ENCODE measurements around the gene C19orf12.

The C19orf12 gene

GRCh38 chr19:29682236-29682895, 32.7 kb downstream of the C19orf12 start:
- no peak for ATAC-seq
- TF ChIP-seq CREB5 (CRISPR knock-in tag; IDR thresholded peaks at IDR 0.05; ENCODE audit: low read depth), result no peak
- no peak for TF ChIP-seq PATZ1 (CRISPR knock-in tag; IDR thresholded peaks at IDR 0.05; ENCODE audit: borderline replicate concordance)
- TF ChIP-seq POU6F1 (CRISPR knock-in tag; IDR thresholded peaks at IDR 0.05; ENCODE audit: borderline replicate concordance, low read depth), result no peak
- TF ChIP-seq BACH2 (CRISPR knock-in tag; IDR thresholded peaks at IDR 0.05; ENCODE audit: borderline replicate concordance), result no peak
- no peak for TF ChIP-seq ZNF8 (CRISPR knock-in tag; IDR thresholded peaks at IDR 0.05)
- no peak for TF ChIP-seq OSR1 (CRISPR knock-in tag; IDR thresholded peaks at IDR 0.05)
- TF ChIP-seq RARB (CRISPR knock-in tag; IDR thresholded peaks at IDR 0.05), result no peak

GRCh38 chr19:29681422-29682235, 33.4 kb downstream of the C19orf12 start:
- ATAC-seq, result no peak
- TF ChIP-seq GLIS3 (CRISPR knock-in tag; IDR thresholded peaks at IDR 0.05), result no peak
- no peak for TF ChIP-seq CREB5 (CRISPR knock-in tag; IDR thresholded peaks at IDR 0.05; ENCODE audit: low read depth)
- no peak for TF ChIP-seq ESRRG (CRISPR knock-in tag; IDR thresholded peaks at IDR 0.05)
- no peak for TF ChIP-seq TOX (CRISPR knock-in tag; IDR thresholded peaks at IDR 0.05; ENCODE audit: borderline replicate concordance)
- TF ChIP-seq ARNTL (CRISPR knock-in tag; IDR thresholded peaks at IDR 0.05; ENCODE audit: borderline replicate concordance, low read depth), result no peak
- no peak for TF ChIP-seq RARB (CRISPR knock-in tag; IDR thresholded peaks at IDR 0.05)
- TF ChIP-seq POU6F1 (CRISPR knock-in tag; IDR thresholded peaks at IDR 0.05; ENCODE audit: borderline replicate concordance, low read depth), result no peak
- no peak for TF ChIP-seq TCF4 (CRISPR knock-in tag; IDR thresholded peaks at IDR 0.05; ENCODE audit: borderline replicate concordance)
- no peak for TF ChIP-seq ZFP3 (CRISPR knock-in tag; IDR thresholded peaks at IDR 0.05)
- TF ChIP-seq ZNF565 (CRISPR knock-in tag; conservative IDR thresholded peaks at IDR 0.05; ENCODE audit: low read depth), result no peak
- TF ChIP-seq ZNF70 (CRISPR knock-in tag; IDR thresholded peaks at IDR 0.05), result no peak
- no peak for TF ChIP-seq ZNF8 (CRISPR knock-in tag; IDR thresholded peaks at IDR 0.05)
- TF ChIP-seq ISL1 (CRISPR knock-in tag; IDR thresholded peaks at IDR 0.05), result no peak
- TF ChIP-seq TSHZ2 (CRISPR knock-in tag; IDR thresholded peaks at IDR 0.05), result no peak
- no peak for TF ChIP-seq ZC3H10 (CRISPR knock-in tag; IDR thresholded peaks at IDR 0.05)
- no peak for TF ChIP-seq BACH2 (CRISPR knock-in tag; IDR thresholded peaks at IDR 0.05; ENCODE audit: borderline replicate concordance)
- TF ChIP-seq PPARA (CRISPR knock-in tag; IDR thresholded peaks at IDR 0.05; ENCODE audit: borderline replicate concordance), result no peak
- TF ChIP-seq OSR1 (CRISPR knock-in tag; IDR thresholded peaks at IDR 0.05), result no peak
- TF ChIP-seq ZFP30 (CRISPR knock-in tag; IDR thresholded peaks at IDR 0.05), result no peak

All from SK-N-SH treated with all-trans-retinoic acid at 6 μM for 48 hours (cell line).